HG02588 (cell line): ENCODE results near the gene OSTM1.

Experiments used
- ATAC-seq: cut with Tn5 transposase; IDR thresholded peaks from one replicate; pipeline ENCODE4 v1.9.1; 2021; ENCODE audit warnings: mild to moderate bottlenecking, moderate library complexity; ENCODE audit not compliant: unreplicated experiment

The OSTM1 gene, protein sequence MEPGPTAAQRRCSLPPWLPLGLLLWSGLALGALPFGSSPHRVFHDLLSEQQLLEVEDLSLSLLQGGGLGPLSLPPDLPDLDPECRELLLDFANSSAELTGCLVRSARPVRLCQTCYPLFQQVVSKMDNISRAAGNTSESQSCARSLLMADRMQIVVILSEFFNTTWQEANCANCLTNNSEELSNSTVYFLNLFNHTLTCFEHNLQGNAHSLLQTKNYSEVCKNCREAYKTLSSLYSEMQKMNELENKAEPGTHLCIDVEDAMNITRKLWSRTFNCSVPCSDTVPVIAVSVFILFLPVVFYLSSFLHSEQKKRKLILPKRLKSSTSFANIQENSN

DNA sequence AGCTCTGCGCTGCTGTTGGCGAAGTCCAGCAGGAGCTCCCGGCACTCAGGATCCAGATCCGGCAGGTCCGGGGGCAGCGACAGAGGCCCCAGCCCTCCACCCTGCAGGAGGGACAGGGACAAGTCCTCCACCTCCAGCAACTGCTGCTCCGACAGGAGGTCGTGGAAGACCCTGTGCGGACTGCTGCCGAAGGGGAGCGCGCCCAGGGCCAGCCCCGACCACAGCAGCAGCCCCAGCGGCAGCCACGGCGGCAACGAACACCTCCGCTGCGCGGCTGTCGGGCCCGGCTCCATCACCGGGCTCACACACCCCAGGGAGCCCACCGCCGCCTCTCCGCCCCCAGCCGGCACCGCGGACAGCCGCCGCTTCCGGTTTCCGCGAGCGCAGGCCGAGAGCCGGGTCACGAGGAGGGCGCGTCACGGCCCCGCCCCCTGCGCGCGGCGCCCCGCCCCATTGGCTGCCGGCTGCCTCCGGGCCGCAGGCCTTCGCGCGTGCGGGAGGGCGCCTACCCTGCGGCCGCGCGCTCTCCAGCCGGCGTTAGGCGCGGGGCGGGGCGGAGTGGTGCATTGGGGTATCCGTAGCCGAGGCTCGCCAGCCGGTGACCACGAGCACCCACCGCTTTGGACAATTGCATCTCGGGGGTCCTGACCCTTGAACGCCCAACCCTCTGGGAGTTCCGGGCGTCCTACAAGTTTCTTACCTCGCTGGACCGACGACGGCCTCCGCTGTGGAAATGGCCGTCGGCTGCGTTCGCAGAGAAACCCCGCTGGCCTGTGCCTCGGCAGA is at the start of gene OSTM1:
TSS of gene OSTM1 (minus strand) at position 383 of the 786 bp plus-strand sequence. CDS start at position 293, 90 bp downstream.
- ATAC-seq: peak; percentile 97

DNA sequence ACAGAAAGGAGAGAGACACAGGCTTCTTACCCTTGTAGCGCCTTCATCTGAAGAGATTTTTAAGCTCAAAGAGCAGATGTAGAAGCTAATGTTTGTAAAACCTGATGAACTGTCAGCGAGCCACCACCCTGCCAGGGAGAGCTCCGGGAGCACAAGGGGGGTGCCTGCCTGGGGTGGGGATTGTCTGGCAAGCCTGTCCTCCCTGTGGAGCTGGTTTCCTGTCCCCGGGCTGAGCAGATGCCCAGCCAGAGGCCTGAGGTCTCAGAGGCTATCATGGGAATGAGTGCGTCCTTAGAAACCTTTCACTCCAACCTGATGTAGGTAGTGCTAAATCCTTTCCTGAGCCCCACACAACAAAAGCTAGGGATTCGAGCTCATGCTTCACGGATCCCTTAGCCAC is 49.4 kb upstream of the OSTM1 start:
- no peak for ATAC-seq

DNA sequence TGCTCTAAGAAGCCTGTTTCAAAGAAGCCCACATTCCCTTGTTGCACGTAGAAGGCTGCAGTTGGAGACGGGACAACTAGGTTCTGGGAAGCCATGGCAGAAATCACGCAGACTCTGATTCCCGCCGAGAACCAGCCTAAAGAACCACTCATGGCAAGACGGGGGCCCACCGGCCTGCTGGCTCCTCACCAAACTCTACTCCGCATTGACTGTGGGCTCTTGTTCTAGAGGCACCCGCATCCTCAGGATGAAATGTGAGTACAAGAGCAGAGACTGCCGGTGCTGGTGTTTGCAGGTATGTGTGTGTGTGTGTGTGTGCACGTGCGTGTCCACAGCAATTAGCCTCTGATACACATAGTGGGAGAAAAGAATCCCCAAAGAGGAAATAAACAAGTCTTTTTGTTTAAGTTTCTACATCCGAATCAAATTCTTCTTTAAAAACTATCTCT is 49.0 kb upstream of the OSTM1 start:
- ATAC-seq: no peak

DNA sequence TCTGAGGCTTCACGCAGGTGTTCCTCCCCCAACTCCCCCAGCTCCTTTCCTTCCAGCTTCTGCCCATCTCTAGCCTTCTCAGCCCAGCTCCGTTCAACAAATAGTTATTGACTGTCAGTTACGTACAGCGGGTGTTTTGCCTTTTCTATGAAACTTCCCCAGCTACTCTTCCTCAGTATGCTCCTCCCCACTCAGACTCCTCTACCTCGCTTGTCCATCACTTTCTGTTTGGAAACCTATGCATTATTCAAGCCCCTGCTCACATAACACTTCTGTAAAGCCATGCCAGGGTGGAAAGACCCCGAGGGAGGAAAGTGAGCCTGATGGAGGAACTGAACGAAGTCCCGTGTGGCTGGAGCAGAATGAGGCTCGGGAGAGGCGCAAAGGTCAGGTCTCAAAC is 47.1 kb upstream of the OSTM1 start:
- ATAC-seq: no peak

DNA sequence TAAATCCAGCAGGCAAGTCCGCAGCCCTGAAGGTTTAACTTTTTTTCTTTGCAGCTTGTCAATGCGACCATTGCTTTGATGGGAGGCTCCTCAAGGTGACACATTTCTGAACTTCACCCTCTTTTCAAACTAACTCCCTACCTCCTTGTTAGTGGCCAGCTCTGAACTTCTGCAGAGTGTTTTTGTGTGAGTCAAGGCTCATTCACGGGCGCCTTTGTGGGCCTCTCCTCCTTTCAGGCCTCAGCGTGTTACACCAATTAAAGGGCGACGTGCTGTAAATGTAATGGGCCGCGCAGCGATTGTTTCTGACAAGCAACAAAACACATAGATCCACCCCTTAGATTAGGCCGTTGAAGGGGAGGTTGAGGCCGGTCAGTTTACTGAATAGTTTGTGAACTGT is 45.8 kb upstream of the OSTM1 start:
- ATAC-seq: no peak

DNA sequence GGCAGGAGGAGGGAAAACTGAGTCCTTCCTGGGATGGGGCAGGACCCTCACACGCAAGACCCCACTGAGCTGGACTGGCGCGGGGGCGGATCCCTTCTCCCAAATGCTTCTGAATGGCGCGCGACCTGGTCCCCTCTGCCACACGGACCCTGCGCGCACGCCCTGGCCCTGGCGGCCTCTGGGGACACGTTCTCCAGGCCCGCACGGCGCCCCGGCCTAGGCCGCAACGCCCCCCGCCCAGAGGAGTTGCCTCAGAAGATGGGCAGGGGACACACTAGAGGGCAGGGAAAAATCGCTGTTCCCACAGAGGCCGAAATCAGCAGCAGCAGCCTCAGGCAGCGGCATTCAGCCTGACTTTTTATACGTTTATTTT is 45.2 kb upstream of the OSTM1 start:
- ATAC-seq: no peak

DNA sequence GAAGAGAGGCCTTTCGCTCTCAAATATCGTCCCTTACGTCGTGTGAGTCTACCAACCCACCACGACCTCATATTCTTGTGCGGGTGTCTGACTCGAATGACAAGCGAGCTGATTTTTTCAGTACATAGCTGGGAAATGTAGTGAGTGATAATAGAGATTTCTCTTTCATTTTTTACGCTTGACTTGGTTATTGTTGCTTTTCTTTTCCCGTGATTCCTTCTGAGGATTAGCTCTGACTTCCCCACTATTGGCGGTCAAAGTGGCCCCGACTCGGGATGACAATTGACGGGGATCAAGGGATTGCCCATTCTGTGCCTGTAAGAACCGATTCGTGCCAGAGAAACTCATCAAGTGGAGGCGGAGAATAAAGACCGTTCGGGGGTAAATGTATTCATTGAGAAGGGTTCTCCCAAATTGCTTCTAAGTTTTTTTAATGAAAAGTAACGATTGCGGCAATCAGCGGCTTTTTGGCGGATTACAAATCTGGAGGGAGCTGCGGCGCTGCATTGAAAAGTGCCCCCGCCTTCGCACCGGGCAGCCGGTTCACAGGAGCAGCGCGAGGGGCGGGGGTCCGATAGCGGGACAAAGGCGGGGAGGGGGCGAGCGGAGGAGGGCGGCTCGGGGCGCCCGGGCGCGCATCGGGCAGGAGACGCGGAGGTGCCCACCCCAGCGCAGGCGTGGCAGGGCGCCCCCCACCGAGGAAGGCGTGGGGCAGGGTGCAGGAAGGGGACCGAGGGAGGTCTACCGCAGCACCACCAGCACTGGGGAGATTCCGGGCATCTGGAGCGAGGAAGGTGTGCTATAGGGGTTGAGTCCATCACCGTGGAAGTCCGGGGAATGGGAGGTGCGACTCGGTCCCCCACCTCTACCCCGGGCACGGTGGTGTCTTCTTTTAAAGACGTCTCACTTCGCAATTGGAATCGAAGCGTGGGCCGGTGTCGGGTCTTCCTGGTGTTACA is 44.5 kb upstream of the OSTM1 start:
- no peak for ATAC-seq

DNA sequence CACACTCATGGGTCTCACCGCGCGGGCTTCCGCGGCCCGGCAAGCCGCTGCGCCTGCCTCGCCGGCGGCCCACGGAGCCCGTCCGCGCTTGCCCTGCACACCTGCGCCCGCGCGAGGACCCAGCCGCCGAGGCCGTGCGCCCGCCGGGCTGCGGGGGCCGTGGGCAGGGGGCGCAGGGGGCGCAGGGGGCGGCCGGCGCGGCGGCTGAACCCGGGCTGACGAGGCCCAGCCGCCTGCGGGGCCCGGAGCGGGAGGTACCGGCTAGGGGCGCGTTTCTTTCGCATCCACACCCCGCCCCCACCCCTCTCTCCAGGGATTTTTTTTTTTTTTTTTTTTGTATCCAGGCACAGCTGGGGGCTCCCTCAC is 43.8 kb upstream of the OSTM1 start:
- no peak for ATAC-seq

DNA sequence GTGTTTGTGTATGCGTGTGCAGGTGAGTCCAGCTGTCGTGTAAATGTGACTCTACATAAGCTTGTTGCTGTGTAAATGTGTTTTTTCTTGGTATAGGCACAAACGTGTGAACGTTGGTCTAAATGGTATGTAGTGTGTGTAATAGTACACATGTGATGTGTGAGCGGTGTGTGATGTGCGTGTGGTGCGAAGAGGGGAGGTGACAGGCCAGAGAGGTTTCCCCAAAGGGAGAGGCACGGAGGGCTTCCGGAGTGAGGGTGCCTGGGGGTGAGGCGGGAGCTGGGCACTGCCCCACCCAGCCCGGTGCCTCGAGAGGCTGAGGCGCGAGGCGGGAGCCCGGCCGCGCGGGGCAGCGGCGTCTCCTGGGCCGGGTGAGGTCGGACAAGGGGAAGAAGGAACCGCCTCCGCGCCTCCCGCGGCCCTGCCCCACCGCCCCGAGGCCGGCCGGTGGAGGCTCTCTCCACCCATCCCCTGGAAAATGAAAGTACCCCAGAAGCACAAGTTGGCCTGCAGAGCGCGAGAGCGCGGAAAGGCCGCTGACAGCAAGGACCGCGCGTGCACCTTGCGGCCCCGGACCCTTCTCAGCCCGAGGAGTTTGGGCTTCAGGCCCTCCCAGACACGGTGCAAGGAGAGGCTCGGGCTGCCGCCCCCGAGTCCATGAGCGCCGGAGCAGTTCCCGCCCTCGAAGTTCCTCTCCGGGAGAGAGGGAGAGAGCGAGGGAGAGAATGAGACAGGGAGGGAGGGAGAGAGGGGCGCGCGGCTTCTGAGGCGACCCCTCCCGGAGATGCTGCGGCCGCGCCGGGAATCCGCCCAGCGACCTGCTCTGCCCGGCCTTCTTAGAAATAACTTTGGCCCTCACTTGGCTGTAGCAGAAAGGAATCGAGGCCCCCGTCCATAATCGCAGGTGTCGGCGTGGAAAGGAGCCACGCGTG is 43.2 kb upstream of the OSTM1 start:
- no peak for ATAC-seq

DNA sequence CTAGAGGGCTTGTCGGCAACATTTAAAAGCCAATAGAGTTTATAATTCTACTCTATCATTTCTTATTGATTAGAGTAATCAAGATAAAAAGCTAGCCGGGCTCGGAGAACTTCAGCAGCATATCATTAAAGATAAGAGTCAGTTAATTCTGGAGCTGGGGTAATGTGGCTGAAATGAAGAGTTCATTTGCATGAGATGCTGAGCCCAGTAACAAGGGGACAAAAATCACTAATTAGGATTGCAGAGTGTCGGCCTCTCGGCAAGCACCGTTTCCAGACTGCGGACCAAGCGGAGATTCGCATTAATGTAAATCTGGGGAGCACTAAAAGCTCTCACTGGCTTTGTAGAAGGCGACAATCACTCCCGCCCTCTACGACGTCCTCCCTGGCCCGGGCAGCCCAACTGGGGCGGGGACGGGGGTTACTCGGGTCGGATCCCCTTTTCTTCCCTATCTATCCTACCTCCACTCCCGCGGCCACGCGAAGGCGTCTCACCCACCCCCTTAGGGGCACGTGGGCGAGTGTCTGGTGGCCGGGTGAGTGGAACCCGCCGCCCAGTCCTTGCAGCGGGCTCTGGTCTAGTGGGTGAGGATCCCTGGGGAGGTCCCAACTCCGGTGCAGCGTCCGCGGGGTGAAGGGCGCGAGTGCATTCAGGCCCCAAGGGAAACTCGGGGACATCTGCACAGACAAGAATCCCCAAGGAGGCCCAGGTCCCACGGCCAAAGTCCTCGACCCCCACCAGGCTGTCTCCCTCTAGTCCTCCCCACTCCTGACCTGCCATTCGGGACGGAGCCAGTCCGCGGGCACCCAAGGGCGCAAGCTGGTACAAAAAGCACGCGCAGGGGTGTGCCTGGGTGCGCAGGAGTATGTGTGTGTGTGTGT is 42.2 kb upstream of the OSTM1 start:
- ATAC-seq: no peak

DNA sequence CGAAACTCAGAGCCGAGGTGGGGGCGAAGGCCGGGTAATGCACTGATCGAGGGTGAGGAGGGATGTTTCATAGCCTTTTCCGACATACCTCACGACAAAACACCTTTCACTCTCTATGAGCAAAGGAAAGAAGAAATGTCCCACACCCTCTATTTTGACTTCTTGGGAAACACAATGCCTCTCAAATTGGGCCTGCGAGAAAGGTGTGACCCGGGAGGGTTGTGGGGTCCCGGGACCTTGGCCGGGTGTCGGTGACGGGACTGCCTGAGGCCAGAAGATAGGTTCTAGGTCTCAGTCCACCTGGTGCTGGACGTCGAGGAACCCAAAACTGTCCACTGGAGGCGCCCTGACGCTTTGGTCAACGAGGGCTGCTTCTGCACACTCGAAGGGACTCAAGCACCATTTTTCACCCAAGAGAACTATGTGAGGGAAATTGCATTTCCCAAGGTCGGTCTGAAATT is 41.1 kb upstream of the OSTM1 start:
- no peak for ATAC-seq

DNA sequence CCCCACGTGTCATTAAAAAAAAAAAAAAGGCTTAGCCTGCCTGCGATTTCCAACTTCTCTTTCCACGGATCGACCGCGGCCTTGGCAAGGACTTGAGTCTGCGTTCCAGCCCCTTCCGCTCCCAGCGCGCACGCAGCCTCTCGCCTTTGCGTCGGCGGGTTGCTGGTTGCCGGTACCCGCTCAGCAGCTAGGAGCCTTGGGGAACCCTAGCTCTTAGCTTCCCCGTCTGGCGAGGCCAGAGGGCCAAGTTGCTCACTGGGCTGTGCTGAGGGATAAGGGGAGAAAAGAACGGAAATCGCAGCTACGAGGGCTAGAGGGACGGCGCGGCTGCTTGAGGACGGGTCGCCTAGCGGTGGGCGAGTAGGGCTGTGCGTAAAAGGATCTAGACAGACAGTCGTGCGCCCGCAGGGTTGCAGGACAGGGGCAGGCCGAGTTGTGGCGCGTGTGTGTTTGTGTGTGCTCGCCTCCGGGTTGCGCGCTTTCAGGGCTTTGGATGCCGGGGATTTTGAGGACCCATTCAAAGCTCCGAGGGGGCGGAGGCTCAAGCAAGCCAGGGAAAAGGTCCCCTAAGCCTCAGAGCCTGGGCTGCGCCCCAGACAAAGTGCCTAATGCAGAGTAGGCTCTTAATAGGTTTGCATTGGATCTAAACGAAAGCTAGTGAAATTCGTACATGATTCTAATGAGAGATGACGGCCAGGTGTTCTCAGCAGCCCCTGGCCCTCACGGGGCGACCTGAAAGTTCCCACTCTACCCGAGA is 40.5 kb upstream of the OSTM1 start:
- no peak for ATAC-seq

DNA sequence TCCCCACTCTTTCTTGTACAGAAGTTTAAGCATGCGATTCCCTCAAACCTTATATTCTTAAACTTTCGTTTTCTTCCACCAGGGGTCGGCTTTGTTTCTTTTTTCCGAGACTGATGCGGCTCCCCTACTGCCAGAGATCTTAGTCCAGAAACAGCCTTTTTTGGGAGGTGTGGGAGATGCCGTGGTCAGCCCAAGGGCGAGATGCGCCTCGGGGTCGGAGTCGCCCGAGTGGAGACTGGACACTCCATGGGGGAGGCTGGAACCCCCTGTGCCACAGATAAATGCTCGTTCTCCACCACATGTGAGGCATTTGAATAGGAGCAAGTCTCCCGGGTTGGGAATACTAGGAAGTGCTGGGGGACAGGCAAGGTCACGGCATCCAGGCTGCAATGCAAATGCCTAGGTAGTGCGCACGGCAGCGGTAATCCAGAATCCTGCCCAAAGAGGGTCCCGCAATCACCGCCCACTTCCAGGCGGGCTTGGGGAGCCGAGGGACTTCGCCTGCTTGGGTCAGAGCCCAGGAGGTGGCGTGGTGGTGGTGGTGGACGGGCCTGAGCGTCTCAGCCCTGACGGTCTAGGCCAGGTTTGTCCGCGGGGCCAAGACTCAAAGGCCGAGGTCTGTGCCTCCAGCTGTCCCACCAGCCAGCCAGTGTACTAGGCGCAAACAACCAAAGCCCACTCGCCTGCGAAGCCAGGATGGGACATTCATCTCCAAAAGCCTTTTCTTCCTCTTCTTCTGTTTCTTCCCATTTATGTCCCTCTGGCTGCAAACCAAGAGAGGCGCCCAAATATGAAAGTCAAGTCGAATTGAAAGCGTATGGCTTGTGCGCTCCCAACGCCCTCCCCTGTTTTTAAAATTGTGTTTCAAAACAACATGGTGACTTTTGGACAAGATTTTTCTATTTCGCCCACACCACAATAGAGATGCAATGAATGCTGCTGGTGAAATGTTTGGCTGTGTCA is 39.3 kb upstream of the OSTM1 start:
- no peak for ATAC-seq

DNA sequence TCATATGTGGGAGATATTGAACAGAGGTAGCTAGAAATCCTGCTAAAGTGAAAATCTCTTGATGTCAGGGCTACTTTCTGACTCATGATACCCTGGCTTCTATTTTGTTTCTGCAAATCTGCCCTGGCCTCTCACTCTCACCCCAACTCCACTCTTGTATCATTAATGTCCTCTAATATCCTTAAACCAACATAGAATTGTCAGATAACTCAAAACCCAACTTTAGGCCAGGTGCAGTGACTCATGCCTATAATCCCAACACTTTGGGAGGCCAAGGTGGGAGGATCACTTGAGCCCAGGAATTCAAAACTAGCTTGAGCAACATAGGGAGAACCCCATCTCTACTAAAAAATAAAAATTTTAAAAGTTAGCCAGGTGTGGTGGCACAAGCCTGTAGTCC is 33.8 kb upstream of the OSTM1 start:
- no peak for ATAC-seq

DNA sequence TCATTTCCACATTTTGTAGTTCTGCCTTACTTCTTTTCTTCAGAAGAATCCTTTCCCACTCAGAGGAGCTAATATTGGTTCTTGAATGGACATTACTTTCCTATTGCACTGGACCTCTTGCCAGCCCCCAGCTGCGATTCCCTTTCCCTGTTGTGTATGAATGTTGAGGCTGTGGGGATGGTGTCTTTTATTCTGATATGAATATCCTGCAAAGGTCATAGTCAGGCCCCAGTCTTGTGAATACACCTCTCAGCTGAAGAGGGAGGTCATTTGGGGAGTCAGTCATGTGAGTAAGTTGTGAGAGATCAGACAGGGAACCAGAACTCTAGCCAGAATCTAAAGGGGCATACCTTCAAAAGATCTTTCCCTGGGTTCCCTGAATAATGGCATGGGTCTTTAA is 32.6 kb upstream of the OSTM1 start:
- ATAC-seq: no peak

DNA sequence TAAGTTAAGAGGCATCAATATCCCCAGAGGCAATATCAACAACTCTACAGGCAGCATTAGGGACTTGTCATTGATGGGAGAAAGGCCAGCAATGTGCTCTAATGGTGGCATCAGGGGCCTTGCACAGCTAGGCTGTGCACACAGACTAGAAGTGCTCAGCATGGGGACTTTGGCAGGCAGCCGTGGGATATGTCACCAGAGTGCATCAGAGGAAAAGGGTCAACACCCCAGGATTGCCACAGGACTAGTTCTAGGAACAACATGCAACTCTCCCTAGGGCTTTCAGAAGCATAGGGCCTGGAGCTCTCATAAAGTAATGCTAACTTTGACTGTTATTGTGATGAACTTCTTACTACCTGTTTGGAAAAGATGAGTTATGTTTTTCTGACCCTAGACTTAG is 32.2 kb upstream of the OSTM1 start:
- ATAC-seq: no peak

DNA sequence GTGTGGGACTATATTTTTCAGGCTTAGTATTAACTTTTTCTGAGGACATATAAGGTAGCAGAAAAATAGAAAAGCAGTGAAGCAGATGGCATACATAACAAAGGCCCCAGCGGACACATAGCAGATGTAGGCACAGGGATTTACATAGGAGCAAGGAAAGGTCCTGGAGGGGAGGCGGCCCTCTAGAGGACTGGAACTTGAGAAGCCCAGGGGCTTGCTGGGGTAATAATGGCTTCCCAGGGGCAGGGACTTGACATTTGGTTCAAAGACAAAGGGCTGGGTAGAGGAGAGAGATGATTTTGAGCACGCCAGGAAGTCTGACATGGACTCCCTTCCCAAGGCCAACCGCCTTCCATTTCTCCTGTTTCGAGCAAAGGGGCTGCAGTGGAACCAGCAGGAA is 31.7 kb upstream of the OSTM1 start:
- ATAC-seq: no peak
